ENCODE results near the gene ZC3H12D. TPM values are rescaled to one million over a fixed set of nuclear protein-coding genes. Genes with fewer than 3 reads are reported as not detected.
"Not testable (repeated sequence)": the region's sequence is repeated elsewhere in the genome, so short reads cannot be mapped to it uniquely, and the experiment has no call there.

Gene ZC3H12D
- total RNA-seq, 1 experiment from 2014 or later, result not detected

GRCh38 chr6:149463781-149464180 lies 21.0 kb downstream of the ZC3H12D start:
- POLR2A ChIA-PET (ENCODE audit: unreplicated experiment), result no interaction called here
- CTCF ChIA-PET, result no interaction called here

DNA sequence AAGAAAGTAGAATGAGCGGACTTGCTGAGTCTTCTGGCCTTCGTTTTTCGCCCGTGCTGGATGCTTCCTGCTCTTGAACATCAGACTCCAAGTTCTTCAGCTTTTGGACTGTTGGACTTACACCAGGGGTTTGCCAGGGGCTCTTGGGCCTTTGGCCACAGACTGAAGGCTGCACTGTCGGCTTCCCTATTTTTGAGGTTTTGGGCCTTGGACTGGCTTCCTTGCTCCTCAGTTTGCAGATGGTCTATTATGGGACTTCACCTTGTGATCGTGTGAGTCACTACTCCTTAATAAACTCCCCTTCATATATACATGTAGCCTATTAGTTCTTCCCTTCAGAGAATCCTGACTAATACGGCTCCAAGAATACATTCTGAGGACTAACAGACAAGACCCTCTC lies 22.1 kb downstream of the ZC3H12D start:
- H3K27ac ChIP-seq (ENCODE audit: low read length); H3K4me2 ChIP-seq (ENCODE audit: low read length); H4K20me1 ChIP-seq (ENCODE audit: low read length); H2AFZ ChIP-seq (ENCODE audit: low read length); DNase-seq; H3F3A ChIP-seq (ENCODE audit: low read length, unreplicated experiment); CTCF ChIA-PET; H3K79me2 ChIP-seq (ENCODE audit: low read length); H3K9me3 ChIP-seq (ENCODE audit: low read length); intact Hi-C loops (cut with micrococcal nuclease); ATAC-seq; H3K27me3 ChIP-seq (ENCODE audit: low read length); H3K4me1 ChIP-seq (ENCODE audit: insufficient read depth, low read length); BruUV-seq (replicated peaks); H3K9ac ChIP-seq (ENCODE audit: low read length); H3K9me2 ChIP-seq (replicated peaks; ENCODE audit: low read length); H3K4me3 ChIP-seq (ENCODE audit: low read length); H3K36me3 ChIP-seq (ENCODE audit: low read depth, low read length); POLR2A ChIA-PET (ENCODE audit: unreplicated experiment): not testable (repeated sequence)

More at GRCh38 chr6:149463781-149464180, 21.0 kb downstream of the ZC3H12D start:
- Histone ChIP-seq H3K9ac (ENCODE audit: low read length) (no peak overlapping the region), H2AFZ (ENCODE audit: low read length) (no peak overlapping the region), H3F3A (ENCODE audit: low read length, unreplicated experiment) (no peaks in the 10 kb centered on the region), H3K27ac (ENCODE audit: low read length) (no peak overlapping the region), H3K27me3 (ENCODE audit: low read length) (no peaks in the 10 kb centered on the region), H3K36me3 (ENCODE audit: low read depth, low read length) (no peaks in the 10 kb centered on the region), H3K9me3 (ENCODE audit: low read length) (no peaks in the 10 kb centered on the region), H3K4me2 (ENCODE audit: low read length) (no peak overlapping the region), H3K9me2 (replicated peaks; ENCODE audit: low read length) (no peaks in the 10 kb centered on the region), H3K4me3 (ENCODE audit: low read length) (no peak overlapping the region), H4K20me1 (ENCODE audit: low read length) (no peaks in the 10 kb centered on the region), H3K4me1 (ENCODE audit: insufficient read depth, low read length) (no peaks in the 10 kb centered on the region), H3K79me2 (ENCODE audit: low read length) (no peaks in the 10 kb centered on the region)
- ATAC-seq, result no peak
- no peak for DNase-seq
- BruUV-seq (replicated peaks), result no TSS peak
- no peak for TF ChIP-seq CTCF (conservative IDR thresholded peaks at IDR 0.05; ENCODE audit: low read depth, low read length)
- TF ChIP-seq EZH2phosphoT487 (IDR thresholded peaks at IDR 0.05; ENCODE audit: borderline replicate concordance, low read length), result no peak
- no peak for TF ChIP-seq EZH2 (IDR thresholded peaks at IDR 0.05; ENCODE audit: low read length, unreplicated experiment)
- intact Hi-C loops (cut with micrococcal nuclease), result no loop called here

DNA sequence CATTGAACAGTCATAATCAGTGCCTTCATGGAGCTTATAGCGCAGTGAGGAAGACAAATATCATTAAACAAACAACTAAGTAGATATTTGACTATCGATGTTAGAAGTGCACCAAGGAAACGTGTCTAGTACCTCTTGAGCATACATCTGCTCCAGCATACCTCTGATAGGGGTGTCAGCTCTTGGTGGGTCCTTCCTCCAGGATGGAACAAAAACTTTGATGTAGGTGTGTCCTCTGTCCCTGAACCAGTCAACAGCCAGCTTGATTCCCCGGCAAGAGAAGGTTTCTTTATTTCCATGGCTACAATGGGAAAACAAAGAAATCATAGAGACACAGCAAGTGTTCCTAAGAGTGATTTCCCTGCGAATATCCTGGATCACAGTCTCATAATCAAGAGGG lies 23.1 kb downstream of the ZC3H12D start:
- no peaks in the 10 kb centered on the region for H3K27me3 ChIP-seq (ENCODE audit: low read length)
- DNase-seq (no peak), ATAC-seq (no peak)
- POLR2A ChIA-PET (ENCODE audit: unreplicated experiment), result no interaction called here
- no peaks in the 10 kb centered on the region for H3K9me3 ChIP-seq (ENCODE audit: low read length)
- H3F3A ChIP-seq (ENCODE audit: low read length, unreplicated experiment), result no peaks in the 10 kb centered on the region
- H3K36me3 ChIP-seq (ENCODE audit: low read depth, low read length), result no peaks in the 10 kb centered on the region
- no peak overlapping the region for H2AFZ ChIP-seq (ENCODE audit: low read length)
- H3K27ac ChIP-seq (ENCODE audit: low read length), result no peak overlapping the region
- H3K4me3 ChIP-seq (ENCODE audit: low read length), result no peak overlapping the region
- no peak overlapping the region for H3K4me2 ChIP-seq (ENCODE audit: low read length)
- intact Hi-C loops (cut with micrococcal nuclease), result no loop called here
- H3K79me2 ChIP-seq (ENCODE audit: low read length), result no peaks in the 10 kb centered on the region
- no peaks in the 10 kb centered on the region for H3K4me1 ChIP-seq (ENCODE audit: insufficient read depth, low read length)
- H3K9ac ChIP-seq (ENCODE audit: low read length), result no peak overlapping the region
- CTCF ChIA-PET, result no interaction called here
- no TSS peak for BruUV-seq (replicated peaks)
- TF ChIP-seq CTCF (conservative IDR thresholded peaks at IDR 0.05; ENCODE audit: low read depth, low read length) (no peak), EZH2 (IDR thresholded peaks at IDR 0.05; ENCODE audit: low read length, unreplicated experiment) (no peak)
- no peaks in the 10 kb centered on the region for H4K20me1 ChIP-seq (ENCODE audit: low read length)
- no peaks in the 10 kb centered on the region for H3K9me2 ChIP-seq (replicated peaks; ENCODE audit: low read length)

DNA sequence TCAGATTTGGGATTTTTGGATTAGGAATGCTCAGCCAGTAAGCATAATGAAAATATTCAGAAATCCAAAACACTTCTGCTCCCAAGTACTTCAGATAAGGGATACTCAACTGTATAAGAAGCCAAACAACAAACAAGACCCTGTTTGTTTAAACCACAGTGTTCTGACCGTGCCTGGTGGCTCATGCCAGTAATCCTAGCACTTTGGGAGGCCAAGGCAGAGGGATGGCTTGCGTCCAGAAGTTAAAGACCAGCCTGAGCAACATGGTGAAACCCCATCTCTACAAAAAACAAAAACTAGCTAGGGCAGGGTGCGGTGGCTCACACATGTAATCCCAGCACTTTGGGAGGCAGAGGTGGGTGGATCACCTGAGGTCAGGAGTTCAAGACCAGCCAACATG lies 24.6 kb downstream of the ZC3H12D start:
- H3K4me1 ChIP-seq (ENCODE audit: insufficient read depth, low read length); BruUV-seq (replicated peaks); POLR2A ChIA-PET (ENCODE audit: unreplicated experiment); ATAC-seq; H3K9me2 ChIP-seq (replicated peaks; ENCODE audit: low read length); intact Hi-C loops (cut with micrococcal nuclease); H3K9ac ChIP-seq (ENCODE audit: low read length); CTCF ChIA-PET; DNase-seq; H3K9me3 ChIP-seq (ENCODE audit: low read length); H3F3A ChIP-seq (ENCODE audit: low read length, unreplicated experiment); H3K4me3 ChIP-seq (ENCODE audit: low read length); H3K27ac ChIP-seq (ENCODE audit: low read length); H3K79me2 ChIP-seq (ENCODE audit: low read length); H4K20me1 ChIP-seq (ENCODE audit: low read length); H2AFZ ChIP-seq (ENCODE audit: low read length); H3K27me3 ChIP-seq (ENCODE audit: low read length); H3K36me3 ChIP-seq (ENCODE audit: low read depth, low read length); H3K4me2 ChIP-seq (ENCODE audit: low read length): not testable (repeated sequence)

All from PC-3 (cell line).